Measurements from ENCODE around the gene C1orf116. TPM values are rescaled to one million over a fixed set of nuclear protein-coding genes. Genes with fewer than 3 reads are reported as not detected.
"Not testable (repeated sequence)": the region's sequence is repeated elsewhere in the genome, so short reads cannot be mapped to it uniquely, and the experiment has no call there.

The C1orf116 gene
- total RNA-seq, 1 donor from 2014 or later, result 2.0 TPM

DNA sequence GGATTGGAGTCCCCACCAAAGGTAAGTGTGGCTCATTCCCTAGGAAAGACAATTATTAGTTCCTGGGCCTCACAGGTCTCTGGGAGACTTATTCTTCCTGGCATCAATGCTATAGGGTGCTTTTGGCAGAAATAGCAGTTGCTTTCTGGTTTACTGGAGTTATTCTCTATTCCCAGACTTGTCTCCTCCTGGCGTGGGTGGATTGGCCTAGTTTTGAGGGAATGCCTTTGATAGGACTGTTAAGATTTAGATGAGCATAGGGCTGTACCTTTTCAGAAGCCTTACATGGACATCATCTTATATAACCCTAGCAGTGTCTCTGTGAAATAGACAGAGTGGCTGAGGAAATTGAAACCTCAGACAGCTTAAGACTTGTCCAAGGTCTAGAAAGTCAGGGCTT lies 29.5 kb upstream of the C1orf116 start:
- DNase-seq (no peak), ATAC-seq (no peak)
- intact Hi-C loops (cut with micrococcal nuclease), result no loop called here

DNA sequence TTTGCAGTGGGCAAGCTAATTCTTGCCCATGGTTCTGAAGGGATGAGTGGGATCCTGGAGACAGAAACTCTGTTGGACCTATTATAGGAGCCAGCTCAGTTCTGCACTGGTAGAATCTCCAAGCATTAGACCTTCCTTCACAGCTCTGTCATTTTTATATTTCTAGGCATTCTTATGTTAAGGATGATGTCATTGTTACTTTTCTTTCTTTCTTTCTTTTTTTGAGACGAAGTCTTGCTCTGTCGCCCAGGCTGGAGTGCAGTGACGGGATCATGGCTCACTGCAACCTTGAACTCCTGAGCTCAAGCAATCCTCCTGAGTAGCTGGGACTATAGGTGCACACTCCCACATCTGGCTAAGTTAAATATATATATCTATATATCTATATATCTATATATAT lies 28.0 kb upstream of the C1orf116 start:
- intact Hi-C loops (cut with micrococcal nuclease), result no loop called here
- no peak for DNase-seq
- no peak for ATAC-seq

DNA sequence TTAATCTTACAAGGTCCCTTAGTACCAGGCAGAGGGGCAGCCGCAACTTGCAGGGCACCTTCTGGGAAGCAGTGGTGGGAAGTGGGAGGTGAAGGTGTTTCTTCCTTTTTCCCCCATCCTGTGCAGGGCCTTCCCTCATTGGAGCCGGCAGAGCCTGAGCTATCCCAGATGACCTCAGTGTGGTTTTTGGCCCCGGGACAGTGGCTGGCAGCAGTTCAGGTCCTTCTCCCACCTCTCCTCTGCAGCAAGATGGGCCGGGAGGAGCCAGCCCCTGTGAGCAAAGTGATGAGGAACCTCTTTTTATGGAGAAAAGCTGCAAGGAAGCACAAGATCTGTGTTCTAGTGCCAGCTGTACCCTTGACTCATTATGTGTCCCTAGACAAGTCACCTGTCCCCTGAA lies 27.3 kb upstream of the C1orf116 start:
- intact Hi-C loops (cut with micrococcal nuclease), result no loop called here
- DNase-seq (peak; percentile 42), ATAC-seq (no peak)

DNA sequence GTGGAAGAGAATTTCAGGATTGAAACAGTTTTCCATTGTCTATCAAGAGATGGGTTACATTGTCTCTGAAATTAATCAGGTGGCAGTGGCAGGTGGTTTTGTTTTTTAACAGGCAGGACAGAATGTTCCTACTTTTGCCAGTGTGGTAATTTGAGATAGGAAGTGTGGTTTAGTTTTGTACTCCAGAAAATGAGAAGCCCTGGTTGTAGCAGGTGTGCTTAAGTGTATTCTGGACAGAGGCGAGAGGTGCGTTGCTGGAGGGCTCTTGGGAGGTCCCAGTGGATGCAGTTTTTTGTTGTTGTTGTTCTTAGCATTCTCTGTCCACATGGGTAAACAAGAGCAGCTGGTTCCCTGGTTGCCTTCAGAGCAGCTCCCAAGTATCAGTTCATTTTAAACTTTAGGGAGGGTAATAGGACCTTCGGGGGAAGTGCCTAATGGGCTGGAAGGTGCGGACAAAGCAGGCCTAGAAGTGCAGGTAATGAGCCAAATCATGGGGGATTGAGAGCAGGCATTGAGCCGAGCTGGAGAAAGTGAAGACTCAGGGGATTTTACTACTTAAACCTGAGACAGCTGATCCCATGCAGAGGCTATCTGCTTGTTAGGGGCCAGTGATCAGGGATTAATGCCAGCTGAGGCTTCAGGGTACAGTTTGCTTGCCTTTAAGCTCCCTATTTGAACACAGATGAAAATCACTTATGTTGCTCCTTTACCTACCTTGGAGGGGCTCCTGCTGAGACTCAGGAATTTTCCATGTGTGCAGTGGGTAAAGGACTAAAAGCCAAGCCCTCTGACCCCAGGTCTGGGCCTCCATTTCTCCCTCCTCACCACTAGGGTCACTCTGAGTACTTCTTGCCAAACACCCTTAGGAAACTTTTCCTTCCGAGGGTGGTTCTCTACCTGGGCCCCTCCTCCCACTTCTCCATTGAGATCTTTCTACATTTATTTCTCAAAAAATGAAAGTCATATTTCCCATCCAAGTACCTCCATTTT lies 26.6 kb upstream of the C1orf116 start:
- ATAC-seq, result peak; percentile 18
- intact Hi-C loops (cut with micrococcal nuclease), result no loop called here
- DNase-seq, result no peak

DNA sequence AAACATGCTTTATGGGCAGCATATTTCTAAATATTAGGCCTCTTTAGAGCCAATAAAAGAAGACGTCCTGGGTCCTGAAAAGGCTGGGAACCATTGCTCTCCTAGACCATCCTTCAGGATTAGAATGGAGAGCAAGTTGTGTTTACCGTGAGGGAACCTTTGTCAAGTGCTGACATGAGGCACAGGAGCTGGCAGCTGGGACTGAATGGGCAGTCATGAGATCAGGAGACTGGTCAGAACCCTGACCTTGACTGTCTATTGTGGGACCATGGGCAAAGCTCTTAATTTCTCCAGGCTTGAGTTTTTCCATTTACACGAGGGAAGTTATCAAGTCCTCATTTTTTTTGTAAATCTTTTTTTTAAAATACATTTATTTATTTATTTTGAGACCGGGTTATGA lies 25.7 kb upstream of the C1orf116 start:
- intact Hi-C loops (cut with micrococcal nuclease), result no loop called here
- ATAC-seq (peak; percentile 60), DNase-seq (peak; percentile 55)

- ATAC-seq, result no peak
- intact Hi-C loops (cut with micrococcal nuclease), result no loop called here
- DNase-seq, result no peak
These were observed 24.1 kb upstream of the C1orf116 start for GRCh38 chr1:207056673-207057072.

DNA sequence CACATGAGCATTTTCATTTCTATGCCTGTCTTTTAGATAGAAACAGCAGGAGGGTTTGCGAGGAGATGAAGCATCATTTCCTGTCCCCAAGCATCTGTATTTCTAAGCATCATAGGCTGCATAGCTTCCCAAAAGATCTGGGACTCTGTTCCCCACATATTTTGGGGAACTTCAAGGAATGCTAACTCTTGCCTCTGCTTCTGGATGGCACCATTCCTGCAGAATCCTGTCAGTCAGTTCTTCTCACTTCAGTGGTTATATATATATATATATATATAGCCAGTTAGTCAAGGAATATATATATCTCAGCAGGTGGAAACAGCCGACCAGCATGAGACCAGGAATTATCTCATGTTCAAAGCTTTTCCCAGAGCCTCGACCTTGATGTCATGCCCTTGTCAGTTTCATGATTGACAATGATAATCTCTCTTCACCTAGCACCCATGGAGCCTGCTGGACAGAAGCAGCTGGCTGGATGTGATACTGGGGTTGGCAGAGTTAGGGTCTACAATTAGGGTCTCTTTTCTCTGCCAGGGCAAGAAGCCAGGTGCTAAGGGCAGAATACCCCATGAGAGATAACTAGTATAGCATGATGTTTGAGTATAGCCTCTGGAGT lies 22.9 kb upstream of the C1orf116 start:
- intact Hi-C loops (cut with micrococcal nuclease), result no loop called here
- peak; percentile 24 for ATAC-seq
- DNase-seq, result no peak

DNA sequence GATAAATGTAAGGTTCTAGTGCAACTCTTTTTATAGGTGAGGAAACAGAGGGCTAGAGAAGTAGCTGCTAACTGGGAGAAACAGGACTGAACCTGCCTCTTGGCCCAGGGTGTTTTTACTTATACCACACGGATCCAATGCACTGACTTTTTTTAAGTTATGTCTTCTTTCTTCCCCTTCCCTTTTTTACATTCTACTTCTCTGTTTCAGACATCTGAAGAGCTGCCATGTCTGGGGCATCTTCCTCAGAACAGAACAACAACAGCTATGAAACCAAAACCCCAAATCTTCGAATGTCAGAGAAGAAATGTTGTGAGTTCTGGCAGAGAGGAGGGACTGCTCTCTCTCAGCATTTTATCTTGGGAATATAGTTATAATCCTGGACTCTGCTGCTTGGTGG lies 21.9 kb upstream of the C1orf116 start:
- no peak for ATAC-seq
- intact Hi-C loops (cut with micrococcal nuclease), result no loop called here
- no peak for DNase-seq

- peak; percentile 88 for ATAC-seq
- DNase-seq, result peak; percentile 98
- intact Hi-C loops (cut with micrococcal nuclease), result no loop called here
These were observed 20.6 kb upstream of the C1orf116 start, which contains the start of gene PFKFB2 for GRCh38 chr1:207052911-207053769. PFKFB2 (plus strand) TSS chr1:207053275; CDS start chr1:207054718, 1,443 bp downstream.

GRCh38 chr1:207051191-207051943 lies 18.8 kb upstream of the C1orf116 start, which contains the start of gene YOD1:
YOD1 (minus strand) TSS chr1:207051208; CDS start chr1:207051030, 178 bp downstream.
- no peak for DNase-seq
- intact Hi-C loops (cut with micrococcal nuclease), result no loop called here
- no peak for ATAC-seq

DNA sequence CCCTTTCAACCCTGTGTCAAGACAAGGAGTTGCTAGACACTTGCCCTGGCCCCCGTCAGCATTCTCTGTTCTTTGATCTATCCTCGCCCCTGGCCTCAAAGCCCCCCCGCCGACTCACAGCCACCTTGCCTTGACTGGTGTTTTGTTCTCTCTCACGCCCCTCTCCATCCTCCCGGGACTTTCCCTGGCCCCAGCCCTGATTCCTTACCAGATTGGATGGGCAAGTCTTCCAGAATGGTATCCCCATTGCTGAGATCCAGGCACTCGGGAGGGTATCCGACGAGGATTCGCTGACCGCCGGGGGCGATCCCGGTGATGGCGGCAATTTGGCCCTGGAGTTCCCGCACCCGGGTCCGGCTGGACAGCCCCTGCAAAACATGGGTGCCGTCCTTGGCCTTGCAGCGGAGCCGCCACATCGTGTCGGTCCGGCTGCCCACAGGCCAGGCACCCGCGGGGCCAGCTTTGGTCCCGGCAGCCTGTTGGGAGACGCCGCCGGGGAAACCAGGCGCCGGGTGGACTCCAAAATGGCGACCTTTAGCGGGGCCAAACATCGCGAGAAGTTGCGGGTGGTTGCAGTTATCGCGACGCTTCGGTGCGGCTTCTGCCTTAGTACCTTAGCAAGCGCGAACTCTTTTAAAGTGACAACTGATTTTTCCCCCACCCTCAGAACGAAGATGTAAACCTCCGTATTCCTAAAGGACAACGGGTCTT lies 18.1 kb upstream of the C1orf116 start:
- peak; percentile 60 for ATAC-seq
- intact Hi-C loops (cut with micrococcal nuclease), result no loop called here
- peak; percentile 94 for DNase-seq

DNA sequence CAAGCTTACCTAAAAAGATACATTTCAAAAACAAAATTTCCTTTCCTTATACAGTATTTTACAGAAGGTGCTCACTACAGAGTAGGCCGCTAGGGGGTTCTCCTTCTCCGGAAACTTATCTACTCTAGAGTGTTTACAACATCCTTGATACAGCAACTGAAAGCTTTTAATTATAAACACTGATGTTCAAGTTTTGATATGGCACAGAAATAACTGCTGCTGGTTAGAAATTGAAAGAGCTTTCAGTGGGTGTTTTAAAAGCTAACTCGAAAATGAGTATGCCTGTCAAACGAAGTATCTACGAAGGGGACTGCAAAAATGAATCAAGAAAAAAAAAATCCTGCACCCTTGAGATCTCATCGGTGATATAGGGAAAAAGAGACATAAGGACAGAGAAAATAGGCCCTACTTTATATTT lies 17.4 kb upstream of the C1orf116 start:
- intact Hi-C loops (cut with micrococcal nuclease), result no loop called here
- DNase-seq (no peak), ATAC-seq (peak; percentile 44)

- intact Hi-C loops (cut with micrococcal nuclease), result no loop called here
- DNase-seq (no peak), ATAC-seq (no peak)
These were observed 17.0 kb upstream of the C1orf116 start for GRCh38 chr1:207049514-207049913.

GRCh38 chr1:207049054-207049453 lies 16.5 kb upstream of the C1orf116 start:
- DNase-seq, result no peak
- ATAC-seq, result no peak

GRCh38 chr1:207048041-207048440 lies 15.5 kb upstream of the C1orf116 start:
- ATAC-seq (no peak), DNase-seq (no peak)
- intact Hi-C loops (cut with micrococcal nuclease), result no loop called here

More at GRCh38 chr1:207049054-207049453, 16.5 kb upstream of the C1orf116 start:
- intact Hi-C loops (cut with micrococcal nuclease), result no loop called here

GRCh38 chr1:207047505-207047904 lies 14.9 kb upstream of the C1orf116 start:
- ATAC-seq (no peak), DNase-seq (no peak)
- intact Hi-C loops (cut with micrococcal nuclease), result no loop called here

DNA sequence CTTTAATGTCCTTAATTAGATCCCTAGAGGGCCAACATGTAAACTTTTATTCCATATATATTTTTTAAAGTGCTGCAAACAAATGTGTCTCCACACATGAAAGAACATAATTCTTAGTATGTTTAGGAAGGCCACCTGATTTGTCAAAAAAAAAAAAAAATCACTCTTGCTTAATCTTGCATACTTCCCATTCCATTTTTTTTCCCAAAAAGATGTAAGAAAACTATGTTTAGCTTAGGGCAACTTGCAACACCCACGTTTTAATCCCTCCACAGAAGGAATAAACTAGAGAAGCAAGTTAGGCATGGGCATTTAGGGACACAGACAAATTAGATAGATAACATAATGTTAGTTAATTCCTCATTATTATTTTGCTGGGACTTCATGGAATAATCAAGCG lies 12.9 kb upstream of the C1orf116 start:
- DNase-seq (no peak), ATAC-seq (no peak)
- intact Hi-C loops (cut with micrococcal nuclease), result no loop called here

DNA sequence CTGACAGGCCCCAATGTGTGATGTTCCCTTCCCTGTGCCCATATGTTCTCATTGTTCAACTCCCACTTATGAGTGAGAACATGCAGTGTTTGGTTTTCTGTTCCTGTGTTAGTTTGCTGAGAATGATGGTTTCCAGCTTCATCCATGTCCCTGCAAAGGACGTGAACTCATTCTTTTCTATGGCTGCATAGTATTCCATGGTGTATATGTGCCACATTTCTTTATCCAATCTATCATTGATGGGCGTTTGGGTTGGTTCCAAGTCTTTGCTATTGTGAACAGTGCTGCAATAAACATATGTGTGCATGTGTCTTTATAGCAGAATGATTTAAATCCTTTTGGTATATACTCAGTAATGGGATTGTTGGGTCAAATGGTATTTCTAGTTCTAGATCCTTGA lies 8.8 kb upstream of the C1orf116 start:
- DNase-seq; ATAC-seq; intact Hi-C loops (cut with micrococcal nuclease): not testable (repeated sequence)

Measured in left ventricle myocardium superior (tissue), 1 donor.